ENCODE measurements around the gene NFIB. TPM values are rescaled to one million over a fixed set of nuclear protein-coding genes. Genes with fewer than 3 reads are reported as not detected.

The NFIB gene
- total and polyA plus RNA-seq, 10 of the 15 experiments (the other 5 are each of a cell fraction or from before 2014, with no cell fraction given) = under 0.01 to 0.19 (median 0.05) TPM; not detected in 3

DNA sequence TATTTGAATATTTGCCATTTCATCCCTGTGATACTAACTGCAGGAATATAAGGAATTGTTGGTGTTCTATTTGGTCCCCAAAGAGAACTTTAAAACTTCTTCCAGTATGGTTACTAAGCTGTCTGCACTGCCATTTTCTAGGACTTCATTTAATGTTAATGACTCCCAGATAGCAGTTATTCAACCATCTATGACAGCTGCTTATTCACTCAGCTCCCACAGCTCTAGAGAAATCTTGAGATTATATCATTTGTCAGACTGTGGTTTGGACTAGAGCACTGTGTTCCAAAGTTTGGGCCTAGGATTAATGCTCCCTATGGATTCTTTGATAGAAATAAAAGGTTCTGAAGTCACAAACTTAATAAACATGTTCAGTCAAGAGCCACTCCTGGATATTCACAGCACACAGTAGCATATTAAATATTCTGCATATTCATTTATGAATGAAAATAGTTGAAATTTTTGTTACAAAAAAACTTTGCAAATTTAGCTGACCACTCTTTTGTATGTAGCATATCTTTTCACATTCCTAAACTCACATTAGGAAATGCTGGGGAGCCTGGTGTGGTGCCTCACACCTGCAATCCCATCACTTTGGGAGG lies 173.7 kb downstream of the NFIB start (continued):
- TF ChIP-seq BACH1 (IDR thresholded peaks at IDR 0.05; ENCODE audit: borderline replicate concordance) = no peak

DNA sequence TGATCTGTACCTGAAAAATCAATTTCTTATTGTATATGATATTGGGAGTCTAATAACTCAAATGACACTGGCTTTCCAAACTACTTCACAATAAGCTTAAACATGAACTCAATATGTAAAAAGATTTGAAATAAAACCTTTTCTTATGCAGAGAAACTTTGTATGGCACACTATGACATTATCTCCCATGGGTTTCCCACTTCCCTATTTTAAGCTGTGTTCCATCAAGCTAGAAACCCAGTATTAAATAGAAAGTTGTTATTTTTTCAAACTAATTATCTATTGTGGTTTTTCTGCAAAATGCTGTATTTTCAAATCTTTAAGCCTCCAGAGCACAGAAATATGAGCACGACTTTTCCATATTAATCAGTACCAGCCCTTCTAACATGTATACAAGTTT lies 174.7 kb downstream of the NFIB start:
- Histone ChIP-seq H3K9ac (ENCODE audit: control insufficient read depth, insufficient read depth, low read length) (no peak overlapping the region), H3K4me1 (ENCODE audit: control insufficient read depth, insufficient read depth, low read length) (no peaks in the 10 kb centered on the region), H3K36me3 (ENCODE audit: control insufficient read depth in 2 of 2, insufficient read depth in 2 of 2, low read length in 1 of 2) (no peaks in the 10 kb centered on the region), H3K4me3 (no peak overlapping the region), H4K20me1 (ENCODE audit: control insufficient read depth, insufficient read depth) (no peaks in the 10 kb centered on the region), H3K79me2 (ENCODE audit: control insufficient read depth, insufficient read depth, low read length) (no peaks in the 10 kb centered on the region), H3K27ac (ENCODE audit: control insufficient read depth, insufficient read depth) (no peak overlapping the region), H3K4me2 (ENCODE audit: control insufficient read depth, insufficient read depth) (no peak overlapping the region), H2AFZ (ENCODE audit: control insufficient read depth, low read depth, low read length) (no peak overlapping the region), H3K9me3 (replicated peaks; ENCODE audit: control insufficient read depth, insufficient read depth, low read length) (no peaks in the 10 kb centered on the region), H3K27me3 (replicated peaks in 1 of 2; ENCODE audit: control insufficient read depth in 2 of 2, insufficient read depth in 2 of 2, low read length in 1 of 2) (no peaks in the 10 kb centered on the region)
- TF ChIP-seq TCF7 (IDR thresholded peaks at IDR 0.05; ENCODE audit: borderline replicate concordance) (no peak), SPI1 (IDR thresholded peaks at IDR 0.05; ENCODE audit: borderline replicate concordance, insufficient read depth, low read depth, low read length) (peak; percentile 55; the same call in 1 of the 2 replicates)
- ChIA-PET POLR2A (no interaction called here), RAD21 (ENCODE audit: unreplicated experiment) (no interaction called here), CTCF (interaction anchor here (0.9 to 1.6 kb wide), 2 partner anchors 10 to 213 kb away, joined by 3 read pairs; no protein-coding TSS in a partner anchor), SMC1A (ENCODE audit: uncharacterized antibody, unreplicated experiment) (interaction anchor here (1.0 to 1.4 kb wide), 2 partner anchors 12 kb away, joined by 3 to 5 read pairs; no protein-coding TSS in a partner anchor)
- FAIRE-seq (no peak), DNase-seq (ENCODE audit: low read depth, low spot score) (no peak), ATAC-seq (no peak)
- WGBS (ENCODE audit: insufficient coverage, insufficient replicate concordance, low lambda C conversion rate, missing lambda C conversion rate) = 0% methylated on average over 1 of the region's 1 CpG
- in situ Hi-C loops (cut with MboI) (no loop called here), intact Hi-C loops (cut with micrococcal nuclease; ENCODE audit: unreplicated experiment) (no loop called here)
- no TSS peak for BruUV-seq (replicated peaks)

DNA sequence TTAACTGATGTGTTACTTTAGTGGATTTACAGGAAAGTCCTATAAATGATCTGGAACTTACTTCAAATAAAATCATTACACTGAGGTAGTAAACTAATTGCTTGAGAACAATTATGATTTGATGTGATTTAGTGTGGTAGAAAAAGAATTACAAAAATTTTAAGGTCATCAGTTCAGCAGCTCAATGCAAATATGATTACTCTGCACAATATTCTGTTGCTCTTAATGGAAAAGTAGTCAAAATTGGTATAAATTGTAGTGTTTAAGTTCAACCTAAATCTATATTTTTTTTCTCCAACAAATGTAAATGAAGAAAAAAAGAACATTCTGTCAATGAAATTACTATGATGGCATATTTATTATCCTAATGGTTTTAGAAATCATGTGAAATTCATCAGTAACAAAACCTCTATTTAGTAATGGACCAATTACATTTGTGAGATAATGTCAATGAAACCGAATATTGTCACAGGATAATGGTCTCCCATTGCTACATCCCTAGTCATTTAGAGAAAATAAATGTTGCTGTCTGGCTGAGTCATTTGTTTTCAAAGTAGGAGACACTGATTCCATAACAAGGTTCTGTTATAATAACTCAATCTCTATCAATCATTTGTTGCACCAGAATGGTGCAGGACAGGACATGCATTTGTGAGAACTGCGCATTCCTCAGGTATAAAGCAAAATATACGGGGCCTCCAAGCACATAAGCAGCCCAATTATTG lies 177.1 kb downstream of the NFIB start:
- in situ Hi-C loops (cut with MboI) (no loop called here), intact Hi-C loops (cut with micrococcal nuclease; ENCODE audit: unreplicated experiment) (no loop called here)
- POLR2A ChIA-PET = no interaction called here
- no TSS peak for BruUV-seq (replicated peaks)
- Histone ChIP-seq H3K79me2 (ENCODE audit: control insufficient read depth, insufficient read depth, low read length) (no peaks in the 10 kb centered on the region), H3K27me3 (replicated peaks in 1 of 2; ENCODE audit: control insufficient read depth in 2 of 2, insufficient read depth in 2 of 2, low read length in 1 of 2) (no peaks in the 10 kb centered on the region), H3K27ac (ENCODE audit: control insufficient read depth, insufficient read depth) (no peak overlapping the region), H3K4me1 (ENCODE audit: control insufficient read depth, insufficient read depth, low read length) (no peaks in the 10 kb centered on the region), H3K9ac (ENCODE audit: control insufficient read depth, insufficient read depth, low read length) (no peak overlapping the region), H3K36me3 (ENCODE audit: control insufficient read depth in 2 of 2, insufficient read depth in 2 of 2, low read length in 1 of 2) (no peaks in the 10 kb centered on the region), H3K4me2 (ENCODE audit: control insufficient read depth, insufficient read depth) (no peak overlapping the region), H2AFZ (ENCODE audit: control insufficient read depth, low read depth, low read length) (no peak overlapping the region), H3K9me3 (replicated peaks; ENCODE audit: control insufficient read depth, insufficient read depth, low read length) (no peaks in the 10 kb centered on the region), H3K4me3 (no peak overlapping the region), H4K20me1 (ENCODE audit: control insufficient read depth, insufficient read depth) (no peaks in the 10 kb centered on the region)
- FAIRE-seq (no peak), DNase-seq (ENCODE audit: low read depth, low spot score) (no peak), ATAC-seq (no peak)
- SMC1A ChIA-PET (ENCODE audit: uncharacterized antibody, unreplicated experiment) = no interaction called here
- CTCF ChIA-PET = no interaction called here
- WGBS (ENCODE audit: insufficient coverage, insufficient replicate concordance, low lambda C conversion rate, missing lambda C conversion rate) = 11% methylated on average over 3 of the region's 3 CpGs
- RAD21 ChIA-PET (ENCODE audit: unreplicated experiment) = no interaction called here
- no peak for TF ChIP-seq MTA3 (IDR thresholded peaks at IDR 0.05; ENCODE audit: borderline replicate concordance, low read length)
- no peak for TF ChIP-seq YY1 (IDR thresholded peaks at IDR 0.05; ENCODE audit: low read depth, low read length)
- TF ChIP-seq KLF5 (IDR thresholded peaks at IDR 0.05; ENCODE audit: partially characterized antibody) = no peak
- no peak for TF ChIP-seq NFYB (IDR thresholded peaks at IDR 0.05; ENCODE audit: insufficient read depth, low read depth, low read length)
- TF ChIP-seq ASH2L (IDR thresholded peaks at IDR 0.05; ENCODE audit: borderline replicate concordance, low read depth) = no peak
- TF ChIP-seq RUNX3 (IDR thresholded peaks at IDR 0.05; ENCODE audit: low read length) = no peak
- no peak for TF ChIP-seq JUND (IDR thresholded peaks at IDR 0.05; ENCODE audit: low read depth, low read length)
- no peak for TF ChIP-seq BMI1 (IDR thresholded peaks at IDR 0.05; ENCODE audit: borderline replicate concordance)
- no peak for TF ChIP-seq RBBP5 (conservative IDR thresholded peaks at IDR 0.05)
- no peak for TF ChIP-seq CHD1 (IDR thresholded peaks at IDR 0.05; ENCODE audit: low read depth, low read length)
- TF ChIP-seq, protein P1, sequence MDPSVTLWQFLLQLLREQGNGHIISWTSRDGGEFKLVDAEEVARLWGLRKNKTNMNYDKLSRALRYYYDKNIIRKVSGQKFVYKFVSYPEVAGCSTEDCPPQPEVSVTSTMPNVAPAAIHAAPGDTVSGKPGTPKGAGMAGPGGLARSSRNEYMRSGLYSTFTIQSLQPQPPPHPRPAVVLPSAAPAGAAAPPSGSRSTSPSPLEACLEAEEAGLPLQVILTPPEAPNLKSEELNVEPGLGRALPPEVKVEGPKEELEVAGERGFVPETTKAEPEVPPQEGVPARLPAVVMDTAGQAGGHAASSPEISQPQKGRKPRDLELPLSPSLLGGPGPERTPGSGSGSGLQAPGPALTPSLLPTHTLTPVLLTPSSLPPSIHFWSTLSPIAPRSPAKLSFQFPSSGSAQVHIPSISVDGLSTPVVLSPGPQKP (IDR thresholded peaks at IDR 0.05; ENCODE audit: low read depth, low read length) = no peak

All from GM12878 (cell line).